ENCODE measurements around the gene SMCO2. TPM values are rescaled to one million over a fixed set of nuclear protein-coding genes. Genes with fewer than 3 reads are reported as not detected.

SMCO2 gene
- total RNA-seq, 2 experiments from 2014 or later: 0.89 to 0.91 TPM

DNA sequence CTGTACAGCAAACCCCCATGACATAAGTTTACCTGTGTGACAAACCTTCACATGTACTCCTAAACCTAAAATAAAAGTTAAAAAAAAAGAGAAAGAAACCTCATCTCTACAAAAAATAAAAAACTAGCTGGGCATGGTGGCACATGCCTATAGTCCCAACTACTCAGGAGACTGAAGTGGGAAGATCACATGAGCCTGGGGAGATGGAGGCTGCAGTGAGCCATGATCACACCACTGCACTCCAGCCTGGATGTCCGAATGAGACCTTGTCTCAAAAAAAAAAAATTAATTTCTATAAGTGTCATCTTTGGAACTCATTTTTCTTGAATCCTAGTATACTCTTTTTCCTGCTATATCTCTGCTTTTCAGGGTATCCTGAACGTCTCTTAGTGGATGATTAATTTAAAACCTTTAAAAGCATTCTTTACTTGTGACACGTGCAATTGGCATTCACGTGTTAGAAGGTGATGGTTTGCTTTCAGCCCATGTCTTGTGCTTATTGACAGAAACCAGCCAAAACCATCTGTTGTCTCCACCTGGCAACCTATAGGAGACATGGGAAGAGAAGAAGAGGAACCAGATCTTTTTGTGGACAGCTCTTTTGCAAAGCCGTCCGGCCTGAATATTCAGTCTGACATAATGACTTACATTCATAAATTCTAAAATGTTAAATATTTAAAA is 46.9 kb downstream of the SMCO2 start:
- Mint-ChIP-seq H3K9me3 (ENCODE audit: low read depth) (peaks cover 2% of the 10 kb centered on the region), H3K36me3 (peaks cover 3% of the 10 kb centered on the region), H3K27me3 (peaks cover 52% of the 10 kb centered on the region), H3K4me3 (no peak overlapping the region), H3K4me1 (peaks cover 16% of the 10 kb centered on the region), H3K27ac (no peak overlapping the region)
- DNase-seq: no peak
- ATAC-seq: no peak
- CTCF ChIA-PET: no interaction called here

GRCh38 chr12:27497446-27497845 is 50.9 kb downstream of the SMCO2 start:
- CTCF ChIA-PET: no interaction called here
- peaks cover 61% of the 10 kb centered on the region for H3K27me3 Mint-ChIP-seq
- H3K4me1 Mint-ChIP-seq: peaks cover 32% of the 10 kb centered on the region
- H3K9me3 Mint-ChIP-seq (ENCODE audit: low read depth): no peaks in the 10 kb centered on the region
- no peak overlapping the region for H3K27ac Mint-ChIP-seq
- H3K36me3 Mint-ChIP-seq: peaks cover 1% of the 10 kb centered on the region
- ATAC-seq (no peak), DNase-seq (no peak)
- no peak overlapping the region for H3K4me3 Mint-ChIP-seq

DNA sequence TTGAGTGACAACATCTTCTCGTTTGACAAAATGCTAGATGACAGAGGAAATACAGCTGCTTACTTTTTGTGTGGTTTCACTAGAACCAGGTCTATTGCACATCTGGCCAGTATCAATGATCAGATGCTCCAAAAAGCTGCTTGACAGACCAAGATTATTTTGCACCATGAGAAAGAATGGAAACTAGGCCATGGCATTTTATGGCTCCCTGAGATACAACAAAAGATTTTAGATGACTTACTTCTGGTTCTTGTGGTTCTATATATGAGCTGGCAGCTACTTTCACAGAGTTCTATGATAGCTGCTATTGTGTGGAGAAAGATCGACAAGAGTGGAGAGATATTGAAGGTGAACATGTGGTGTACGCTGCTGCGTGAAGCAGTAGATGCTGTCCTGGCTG is 51.6 kb downstream of the SMCO2 start:
- no peak for DNase-seq
- CTCF ChIA-PET: no interaction called here

GRCh38 chr12:27498761-27499160 is 52.2 kb downstream of the SMCO2 start:
- H3K27me3 Mint-ChIP-seq: peaks cover 54% of the 10 kb centered on the region
- H3K9me3 Mint-ChIP-seq (ENCODE audit: low read depth): peaks cover 3% of the 10 kb centered on the region
- peak overlapping the region; percentile 1 for H3K27ac Mint-ChIP-seq
- ATAC-seq: no peak
- H3K4me3 Mint-ChIP-seq: no peak overlapping the region
- H3K4me1 Mint-ChIP-seq: peaks cover 32% of the 10 kb centered on the region
- CTCF ChIA-PET: no interaction called here
- no peak for DNase-seq
- peaks cover 4% of the 10 kb centered on the region for H3K36me3 Mint-ChIP-seq

More for the DNA sequence above, 51.6 kb downstream of the SMCO2 start:
- Mint-ChIP-seq H3K4me1 (peaks cover 32% of the 10 kb centered on the region), H3K27me3 (peaks cover 58% of the 10 kb centered on the region), H3K27ac (peak overlapping the region; percentile 1), H3K4me3 (no peak overlapping the region), H3K9me3 (ENCODE audit: low read depth) (peaks cover 3% of the 10 kb centered on the region), H3K36me3 (peaks cover 4% of the 10 kb centered on the region)
- peak; percentile 87 for ATAC-seq

- CTCF ChIA-PET: no interaction called here
- Mint-ChIP-seq H3K27me3 (peaks cover 58% of the 10 kb centered on the region), H3K4me3 (no peak overlapping the region), H3K4me1 (peaks cover 32% of the 10 kb centered on the region), H3K9me3 (ENCODE audit: low read depth) (peaks cover 3% of the 10 kb centered on the region), H3K36me3 (peaks cover 6% of the 10 kb centered on the region), H3K27ac (no peak overlapping the region)
- ATAC-seq: no peak
- DNase-seq: no peak
Measured at GRCh38 chr12:27499377-27499776, 52.8 kb downstream of the SMCO2 start.

DNA sequence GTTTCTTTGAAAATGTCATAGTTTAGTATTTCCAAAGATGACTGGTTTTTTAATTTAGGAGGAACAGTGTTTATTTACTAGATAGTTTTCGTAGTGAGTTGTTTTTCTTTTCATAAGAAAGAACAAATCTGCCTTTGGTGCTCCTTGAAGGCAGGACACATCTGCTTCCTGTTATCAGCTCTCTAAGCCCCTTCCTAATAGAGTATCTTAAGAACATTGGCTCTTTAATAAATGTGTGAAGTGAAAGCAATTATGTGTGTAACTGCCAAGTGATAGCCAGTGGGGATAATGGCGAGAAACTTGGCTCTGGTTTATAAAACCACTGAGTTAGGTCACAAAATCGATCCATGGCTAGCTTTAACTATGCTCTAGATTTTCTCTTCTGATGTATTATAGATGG is 54.0 kb downstream of the SMCO2 start:
- H3K4me3 Mint-ChIP-seq: no peak overlapping the region
- peaks cover 59% of the 10 kb centered on the region for H3K27me3 Mint-ChIP-seq
- H3K9me3 Mint-ChIP-seq (ENCODE audit: low read depth): peaks cover 3% of the 10 kb centered on the region
- H3K4me1 Mint-ChIP-seq: peaks cover 27% of the 10 kb centered on the region
- CTCF ChIA-PET: no interaction called here
- ATAC-seq (no peak), DNase-seq (no peak)
- no peak overlapping the region for H3K27ac Mint-ChIP-seq
- H3K36me3 Mint-ChIP-seq: peaks cover 6% of the 10 kb centered on the region

- DNase-seq (no peak), ATAC-seq (peak; percentile 27)
- Mint-ChIP-seq H3K27ac (no peak overlapping the region), H3K27me3 (peaks cover 65% of the 10 kb centered on the region), H3K36me3 (peaks cover 8% of the 10 kb centered on the region), H3K9me3 (ENCODE audit: low read depth) (peaks cover 4% of the 10 kb centered on the region), H3K4me1 (peaks cover 27% of the 10 kb centered on the region), H3K4me3 (no peak overlapping the region)
- CTCF ChIA-PET: no interaction called here
Measured at GRCh38 chr12:27502021-27502435, 55.5 kb downstream of the SMCO2 start.

DNA sequence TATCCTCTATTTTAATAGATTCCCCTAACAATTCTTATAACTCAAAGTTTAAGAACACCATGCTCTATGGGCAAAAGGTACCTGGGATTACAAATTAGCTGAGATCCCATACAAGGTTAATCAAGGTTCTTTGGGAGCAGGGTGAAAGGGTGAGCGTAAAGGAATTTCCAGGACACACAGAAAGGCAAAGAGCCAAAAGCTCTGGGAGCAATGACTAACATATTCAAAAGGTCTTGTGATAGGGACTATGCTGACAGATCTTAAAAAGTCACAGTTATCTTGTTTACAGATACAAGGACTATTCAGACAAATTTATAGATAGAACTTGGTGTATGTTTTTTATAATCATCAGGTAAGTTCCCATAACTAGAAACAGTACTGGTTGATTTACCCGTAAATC is 58.0 kb downstream of the SMCO2 start:
- CTCF ChIA-PET: no interaction called here
- Mint-ChIP-seq H3K27me3 (peaks cover 64% of the 10 kb centered on the region), H3K36me3 (peaks cover 8% of the 10 kb centered on the region), H3K4me1 (peaks cover 11% of the 10 kb centered on the region), H3K4me3 (no peak overlapping the region), H3K27ac (no peak overlapping the region), H3K9me3 (ENCODE audit: low read depth) (peaks cover 4% of the 10 kb centered on the region)
- DNase-seq: no peak
- ATAC-seq: no peak

DNA sequence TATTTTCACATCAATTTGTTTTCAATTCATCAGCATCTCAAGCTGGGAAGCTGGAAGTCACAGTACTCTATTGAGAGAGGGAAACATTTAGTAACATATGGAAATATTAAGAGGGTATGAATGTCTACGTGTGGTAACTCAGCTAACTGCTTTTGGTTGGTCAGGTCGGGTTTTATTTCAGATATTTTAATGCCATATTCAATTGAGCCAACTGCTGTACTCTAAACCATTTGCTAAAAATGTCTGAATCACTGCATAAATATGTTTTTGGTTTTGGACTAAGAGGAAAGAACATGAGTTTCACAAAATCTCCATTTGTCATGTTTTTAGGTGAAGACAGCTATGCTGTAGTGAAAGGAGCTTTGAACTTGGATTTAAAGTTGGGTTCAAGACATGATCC is 58.6 kb downstream of the SMCO2 start:
- Mint-ChIP-seq H3K27me3 (peaks cover 63% of the 10 kb centered on the region), H3K4me3 (no peak overlapping the region), H3K27ac (no peak overlapping the region), H3K4me1 (peaks cover 11% of the 10 kb centered on the region), H3K36me3 (peaks cover 8% of the 10 kb centered on the region), H3K9me3 (ENCODE audit: low read depth) (peaks cover 4% of the 10 kb centered on the region)
- DNase-seq (no peak), ATAC-seq (no peak)
- CTCF ChIA-PET: no interaction called here

DNA sequence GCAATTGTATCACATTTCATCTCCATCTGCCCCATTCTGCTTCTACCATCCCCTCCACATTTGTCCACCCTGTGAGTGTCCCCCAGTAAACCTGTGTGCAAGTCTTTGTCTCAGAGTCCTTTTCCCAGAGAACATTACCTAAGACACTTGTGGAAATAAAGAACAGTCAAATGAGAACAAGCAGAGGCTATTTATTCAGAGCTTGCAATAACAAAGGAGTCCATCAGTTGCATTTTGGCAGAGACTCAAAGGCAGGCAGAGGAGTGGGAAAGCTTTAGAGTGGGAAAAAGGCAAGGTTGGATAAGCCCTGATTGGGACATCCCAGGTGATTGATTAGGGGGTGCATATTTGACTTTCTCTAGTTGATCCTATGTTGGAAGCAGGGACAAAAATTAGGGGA is 59.2 kb downstream of the SMCO2 start:
- Mint-ChIP-seq H3K36me3 (peaks cover 7% of the 10 kb centered on the region), H3K27ac (no peak overlapping the region), H3K9me3 (ENCODE audit: low read depth) (peaks cover 4% of the 10 kb centered on the region), H3K27me3 (peaks cover 64% of the 10 kb centered on the region), H3K4me3 (no peak overlapping the region), H3K4me1 (peaks cover 11% of the 10 kb centered on the region)
- ATAC-seq (no peak), DNase-seq (no peak)
- CTCF ChIA-PET: no interaction called here

DNA sequence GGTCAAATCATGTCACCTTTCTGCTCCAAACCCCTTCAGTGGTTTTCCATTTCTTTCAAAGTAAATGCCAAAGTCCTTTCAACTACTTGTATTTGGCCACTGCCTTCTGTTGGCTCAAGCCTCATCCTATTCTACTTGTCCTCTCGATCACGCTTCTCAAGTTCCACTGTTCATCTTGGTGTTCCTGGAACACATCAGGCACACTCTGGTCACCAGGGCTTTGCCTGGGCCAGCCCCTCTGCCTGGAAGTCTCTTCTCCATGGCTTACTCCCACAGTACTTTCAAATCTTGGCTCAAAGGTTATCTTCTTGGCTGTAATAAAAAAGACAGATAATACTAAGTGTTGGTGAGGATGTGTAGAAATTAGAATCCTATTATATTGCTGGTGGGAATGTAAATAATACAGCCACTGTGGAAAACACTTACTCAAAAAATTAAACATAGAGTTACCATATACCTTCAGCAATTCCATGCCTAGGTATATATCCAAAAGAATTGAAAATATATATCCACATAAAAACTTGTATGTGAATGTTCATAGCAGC is 60.2 kb downstream of the SMCO2 start:
- no peak for DNase-seq
- Mint-ChIP-seq H3K4me1 (peaks cover 8% of the 10 kb centered on the region), H3K9me3 (ENCODE audit: low read depth) (peaks cover 4% of the 10 kb centered on the region), H3K4me3 (no peak overlapping the region), H3K36me3 (peaks cover 7% of the 10 kb centered on the region), H3K27me3 (peaks cover 72% of the 10 kb centered on the region), H3K27ac (no peak overlapping the region)
- ATAC-seq: no peak
- CTCF ChIA-PET: no interaction called here

DNA sequence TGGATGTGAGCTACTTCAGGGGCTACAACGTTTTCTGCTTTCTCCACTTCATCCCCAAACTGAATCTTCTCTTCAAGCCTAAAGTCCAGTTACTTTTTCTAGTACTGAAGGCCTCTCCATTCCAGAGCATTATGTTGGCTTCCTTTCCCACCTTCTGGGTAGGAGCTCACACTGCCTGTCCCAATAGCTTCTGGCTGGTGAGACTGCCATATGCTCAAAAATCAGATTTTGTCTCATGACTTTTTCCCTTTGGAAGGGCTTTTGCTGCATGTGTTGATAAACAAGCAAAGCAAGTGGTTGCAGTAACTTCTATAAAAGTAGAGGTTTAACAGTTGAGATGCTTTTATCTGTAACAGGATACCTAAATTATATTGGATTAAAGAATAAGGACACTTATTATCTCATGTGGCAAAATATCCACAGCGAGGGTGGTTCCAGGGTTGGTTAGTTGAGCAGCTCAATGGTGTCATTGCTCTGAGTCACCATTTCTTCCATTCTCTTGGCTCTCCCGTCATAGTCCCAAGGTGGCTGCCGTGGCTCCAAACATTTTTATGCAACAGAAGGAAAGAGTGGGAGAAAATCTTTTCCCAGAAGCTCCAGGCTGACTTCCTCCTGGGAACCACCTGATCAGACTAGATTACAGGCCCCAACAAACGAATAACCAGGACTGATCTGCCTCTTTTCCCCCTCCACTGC is 62.3 kb downstream of the SMCO2 start:
- no peak for ATAC-seq
- CTCF ChIA-PET: interaction anchor here (0.6 kb wide), 1 partner anchor 222 kb away, joined by 3 read pairs; no protein-coding TSS in a partner anchor
- Mint-ChIP-seq H3K27ac (no peak overlapping the region), H3K36me3 (peaks cover 4% of the 10 kb centered on the region), H3K27me3 (peaks cover 70% of the 10 kb centered on the region), H3K4me3 (no peak overlapping the region), H3K4me1 (no peaks in the 10 kb centered on the region), H3K9me3 (ENCODE audit: low read depth) (peaks cover 2% of the 10 kb centered on the region)
- DNase-seq: no peak

DNA sequence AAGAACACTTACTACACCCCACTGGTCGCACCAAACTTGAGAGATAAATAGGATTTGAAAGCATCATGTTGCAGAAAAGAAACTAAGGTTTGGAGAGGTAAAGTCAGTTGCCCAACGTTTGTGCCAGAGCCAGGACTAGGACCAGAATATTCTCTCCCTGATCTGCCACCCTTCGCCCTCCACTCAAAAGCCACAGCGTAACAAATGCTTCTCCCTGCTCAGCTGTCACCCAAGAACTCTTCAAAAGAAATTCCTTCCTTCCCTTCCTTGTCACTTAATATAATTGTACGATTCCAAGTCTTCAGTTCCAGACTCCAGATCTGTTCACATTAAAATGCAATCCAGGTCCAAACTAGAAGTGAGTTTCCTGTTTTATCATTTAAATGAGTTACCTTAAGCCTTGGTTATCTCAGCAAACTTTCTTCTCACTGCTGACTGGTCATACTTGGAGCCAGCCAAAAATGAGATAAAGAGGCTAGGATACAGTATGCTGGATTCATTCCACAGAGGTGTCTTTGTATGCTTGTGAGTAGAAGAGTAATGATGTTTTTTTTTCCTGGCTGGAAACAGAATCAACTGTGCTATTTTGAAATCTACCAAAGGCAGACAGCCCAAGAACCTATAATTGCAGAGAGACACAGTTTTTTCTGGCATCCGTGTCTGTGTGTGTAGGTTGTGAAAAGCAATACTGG is 64.6 kb downstream of the SMCO2 start:
- ATAC-seq (no peak), DNase-seq (no peak)
- Mint-ChIP-seq H3K9me3 (ENCODE audit: low read depth) (peaks cover 2% of the 10 kb centered on the region), H3K27me3 (peaks cover 65% of the 10 kb centered on the region), H3K4me3 (no peak overlapping the region), H3K36me3 (peaks cover 3% of the 10 kb centered on the region), H3K27ac (no peak overlapping the region), H3K4me1 (no peaks in the 10 kb centered on the region)
- CTCF ChIA-PET: no interaction called here

GRCh38 chr12:27511723-27512045 is 65.1 kb downstream of the SMCO2 start:
- peaks cover under 1% of the 10 kb centered on the region for H3K9me3 Mint-ChIP-seq (ENCODE audit: low read depth)

More at GRCh38 chr12:27511723-27512045, 65.1 kb downstream of the SMCO2 start:
- Mint-ChIP-seq H3K4me1 (no peaks in the 10 kb centered on the region), H3K27me3 (peaks cover 64% of the 10 kb centered on the region), H3K4me3 (no peak overlapping the region), H3K36me3 (no peaks in the 10 kb centered on the region), H3K27ac (no peak overlapping the region)
- ATAC-seq (no peak), DNase-seq (no peak)
- CTCF ChIA-PET: no interaction called here
